ENCODE measurements around the gene NR0B2.

The NR0B2 gene

DNA sequence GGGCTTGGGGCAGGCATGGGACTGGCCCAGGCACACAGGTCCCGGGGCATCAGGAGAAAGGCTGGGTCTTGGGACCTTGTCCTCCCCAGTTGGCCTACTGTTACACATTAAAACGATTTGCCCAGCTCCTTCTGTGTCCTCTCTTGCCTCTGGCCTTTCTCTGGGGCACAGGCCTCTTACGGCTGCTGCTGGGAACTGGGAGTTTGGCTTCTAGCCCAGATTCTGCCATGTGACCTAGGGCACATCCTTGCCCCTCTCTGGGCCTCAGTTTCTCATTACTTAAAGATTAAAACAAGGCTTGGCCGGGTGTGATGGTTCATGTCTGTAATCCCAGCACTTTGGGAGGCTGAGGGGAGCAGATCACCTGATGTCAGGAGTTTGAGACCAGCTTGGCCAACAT, 32.5 kb upstream of the NR0B2 start:
- Mint-ChIP-seq H3K27me3 (no peaks in the 10 kb centered on the region), H3K27ac (peak overlapping the region; percentile 26), H3K36me3 (ENCODE audit: low read depth) (peaks cover 40% of the 10 kb centered on the region), H3K4me3 (no peak overlapping the region), H3K4me1 (ENCODE audit: low read depth) (no peaks in the 10 kb centered on the region), H3K9me3 (no peaks in the 10 kb centered on the region)

DNA sequence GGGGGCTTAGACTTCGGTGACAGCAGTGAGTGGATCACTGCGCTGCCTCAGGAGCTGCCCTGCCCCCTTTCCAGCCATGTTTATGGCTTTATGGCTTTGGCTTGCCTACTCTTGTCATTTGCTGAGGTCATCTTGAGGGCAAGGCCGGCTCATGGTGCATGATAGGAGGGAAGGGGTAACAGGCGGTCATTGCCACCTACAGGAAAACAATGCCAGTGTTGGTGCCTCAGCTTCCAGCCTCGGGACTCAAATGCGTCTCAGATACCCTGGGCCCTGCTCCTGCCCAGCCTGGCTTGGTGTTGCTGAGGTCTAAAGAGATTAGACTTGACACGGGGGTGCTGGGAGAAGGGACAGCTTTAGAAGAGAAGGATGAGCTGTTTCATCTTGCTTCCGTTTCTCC, 32.0 kb upstream of the NR0B2 start:
- H3K4me3 Mint-ChIP-seq = no peak overlapping the region
- no peaks in the 10 kb centered on the region for H3K4me1 Mint-ChIP-seq (ENCODE audit: low read depth)
- H3K27ac Mint-ChIP-seq = no peak overlapping the region
- H3K36me3 Mint-ChIP-seq (ENCODE audit: low read depth) = peaks cover 42% of the 10 kb centered on the region
- H3K9me3 Mint-ChIP-seq = no peaks in the 10 kb centered on the region
- no peaks in the 10 kb centered on the region for H3K27me3 Mint-ChIP-seq

DNA sequence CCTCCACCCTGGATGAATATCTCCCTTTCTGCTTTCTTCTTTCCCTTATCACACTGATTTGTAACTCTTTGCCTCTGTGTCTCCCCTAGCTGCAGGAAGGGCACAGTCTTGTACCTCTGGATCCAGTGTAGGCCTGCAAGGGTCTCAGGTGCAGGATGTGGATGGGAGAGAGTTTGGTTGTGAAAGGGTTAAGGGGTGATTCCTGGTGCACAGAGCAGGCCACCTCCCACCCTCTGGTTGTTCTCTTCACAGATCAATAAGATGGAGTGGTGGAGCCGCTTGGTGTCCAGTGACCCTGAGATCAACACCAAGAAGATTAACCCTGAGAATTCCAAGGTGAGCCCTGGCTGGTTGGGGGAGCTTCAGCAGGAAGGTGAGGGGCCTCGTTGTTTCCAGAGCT, 31.4 kb upstream of the NR0B2 start:
- no peak overlapping the region for H3K27ac Mint-ChIP-seq

DNA sequence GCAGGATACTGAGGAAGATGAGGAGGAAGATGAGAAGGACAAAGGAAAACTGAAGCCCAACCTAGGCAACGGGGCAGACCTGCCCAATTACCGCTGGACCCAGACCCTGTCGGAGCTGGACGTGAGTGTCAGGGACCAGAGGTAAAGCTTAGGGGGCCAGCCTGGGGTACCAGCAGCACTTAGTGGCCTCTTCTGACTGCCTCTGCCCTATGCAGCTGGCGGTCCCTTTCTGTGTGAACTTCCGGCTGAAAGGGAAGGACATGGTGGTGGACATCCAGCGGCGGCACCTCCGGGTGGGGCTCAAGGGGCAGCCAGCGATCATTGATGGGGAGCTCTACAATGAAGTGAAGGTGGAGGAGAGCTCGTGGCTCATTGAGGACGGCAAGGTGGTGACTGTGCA, 28.9 kb upstream of the NR0B2 start:
- peaks cover 56% of the 10 kb centered on the region for H3K36me3 Mint-ChIP-seq (ENCODE audit: low read depth)
- peak overlapping the region; percentile 33 for H3K27ac Mint-ChIP-seq
- H3K4me3 Mint-ChIP-seq = no peak overlapping the region
- no peaks in the 10 kb centered on the region for H3K9me3 Mint-ChIP-seq
- no peaks in the 10 kb centered on the region for H3K27me3 Mint-ChIP-seq
- H3K4me1 Mint-ChIP-seq (ENCODE audit: low read depth) = no peaks in the 10 kb centered on the region

More for the DNA sequence above, 31.4 kb upstream of the NR0B2 start:
- Mint-ChIP-seq H3K27me3 (no peaks in the 10 kb centered on the region), H3K9me3 (no peaks in the 10 kb centered on the region), H3K4me3 (no peak overlapping the region), H3K4me1 (ENCODE audit: low read depth) (no peaks in the 10 kb centered on the region), H3K36me3 (ENCODE audit: low read depth) (peaks cover 42% of the 10 kb centered on the region)

DNA sequence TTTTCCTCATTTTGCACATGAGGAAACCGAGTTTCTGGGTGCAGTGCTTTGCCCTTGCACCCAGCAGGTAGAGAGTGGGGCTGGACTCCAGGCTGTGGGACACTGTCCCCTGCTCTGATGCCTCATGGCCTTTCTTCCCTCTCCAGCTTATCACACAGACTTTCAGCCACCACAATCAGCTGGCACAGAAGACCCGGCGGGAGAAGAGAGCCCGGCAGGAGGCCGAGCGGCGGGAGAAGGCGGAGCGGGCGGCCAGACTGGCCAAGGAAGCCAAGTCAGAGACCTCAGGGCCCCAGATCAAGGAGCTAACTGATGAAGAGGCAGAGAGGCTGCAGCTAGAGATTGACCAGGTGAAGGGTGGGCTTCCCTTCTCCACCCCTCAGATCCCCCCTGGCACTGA, 27.5 kb upstream of the NR0B2 start:
- no peaks in the 10 kb centered on the region for H3K9me3 Mint-ChIP-seq

DNA sequence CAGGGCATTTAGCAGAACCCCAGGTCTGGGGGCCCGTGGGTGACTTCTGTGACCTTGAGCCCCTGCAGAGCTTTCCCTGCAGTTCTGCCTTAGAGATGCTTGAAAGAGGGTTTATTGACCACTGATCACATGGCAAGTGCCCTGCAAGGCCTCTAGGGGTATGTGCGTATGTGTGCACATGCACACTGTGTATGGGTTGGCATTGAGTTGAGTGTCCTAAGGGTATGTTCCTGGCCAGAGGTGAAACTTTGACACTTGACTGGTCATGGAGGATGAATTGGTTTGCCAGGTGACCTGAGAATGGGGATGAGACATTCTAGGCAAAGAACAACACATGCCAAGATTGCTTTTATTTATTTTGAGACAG, 24.9 kb upstream of the NR0B2 start:
- no peak overlapping the region for H3K4me3 Mint-ChIP-seq
- H3K36me3 Mint-ChIP-seq (ENCODE audit: low read depth) = peaks cover 57% of the 10 kb centered on the region
- no peak overlapping the region for H3K27ac Mint-ChIP-seq
- H3K9me3 Mint-ChIP-seq = no peaks in the 10 kb centered on the region
- H3K27me3 Mint-ChIP-seq = no peaks in the 10 kb centered on the region
- H3K4me1 Mint-ChIP-seq (ENCODE audit: low read depth) = no peaks in the 10 kb centered on the region

More for the DNA sequence above, 27.5 kb upstream of the NR0B2 start:
- Mint-ChIP-seq H3K4me1 (ENCODE audit: low read depth) (no peaks in the 10 kb centered on the region), H3K27me3 (no peaks in the 10 kb centered on the region), H3K4me3 (no peak overlapping the region), H3K36me3 (ENCODE audit: low read depth) (peaks cover 58% of the 10 kb centered on the region), H3K27ac (no peak overlapping the region)

DNA sequence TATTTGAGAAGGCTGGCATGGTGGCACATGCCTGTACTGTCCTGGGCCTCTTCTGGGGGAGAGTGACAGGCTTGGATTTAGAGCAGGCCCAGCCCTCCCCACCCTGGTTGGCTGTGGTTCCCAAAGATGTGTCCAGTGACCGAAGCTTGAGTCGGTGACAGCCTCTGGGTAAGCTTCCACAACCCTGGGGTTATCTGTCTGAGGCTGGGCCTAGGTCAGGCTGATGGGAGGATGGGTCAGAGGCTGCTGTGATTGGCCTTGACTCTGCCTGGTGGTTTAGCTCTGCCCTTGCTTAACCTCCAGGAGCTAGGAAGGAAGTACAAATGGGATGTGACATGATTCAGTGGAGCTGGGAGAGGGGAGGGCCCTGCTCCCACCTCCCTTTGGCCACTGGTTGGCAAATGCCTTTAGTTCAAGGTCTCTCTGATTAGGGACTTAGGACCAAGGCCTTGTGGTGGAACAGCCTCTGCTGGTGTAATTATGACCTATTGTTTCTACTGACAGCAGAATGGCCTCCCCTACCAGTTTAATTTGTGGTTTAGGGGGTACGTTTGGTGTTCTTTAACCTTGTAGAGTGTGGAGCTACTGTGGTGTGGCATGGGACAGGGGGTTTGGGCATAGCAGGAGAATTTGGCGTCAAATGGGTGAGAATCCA, 24.4 kb upstream of the NR0B2 start:
- Mint-ChIP-seq H3K27ac (no peak overlapping the region), H3K4me1 (ENCODE audit: low read depth) (no peaks in the 10 kb centered on the region), H3K36me3 (ENCODE audit: low read depth) (peaks cover 57% of the 10 kb centered on the region), H3K4me3 (no peak overlapping the region), H3K9me3 (no peaks in the 10 kb centered on the region), H3K27me3 (no peaks in the 10 kb centered on the region)

DNA sequence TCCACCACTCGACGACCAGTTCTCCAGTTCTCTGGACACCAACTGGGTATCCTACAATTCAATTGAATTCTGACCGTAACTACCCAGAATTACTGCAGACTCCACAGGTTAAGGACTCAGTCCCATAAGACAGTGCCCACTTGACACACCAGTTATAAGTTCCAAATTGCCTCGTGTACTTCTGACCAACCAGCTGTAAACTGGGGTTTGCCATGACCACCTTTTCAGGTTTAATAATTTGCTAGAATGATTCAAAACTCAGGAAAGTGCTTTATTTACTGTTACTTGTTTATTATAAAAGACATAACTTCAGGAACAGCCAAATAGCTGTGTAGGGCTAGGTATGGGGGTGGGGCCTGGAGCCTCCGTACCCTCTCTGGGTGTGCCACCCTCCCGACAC, 23.0 kb upstream of the NR0B2 start:
- no peaks in the 10 kb centered on the region for H3K9me3 Mint-ChIP-seq
- no peaks in the 10 kb centered on the region for H3K4me1 Mint-ChIP-seq (ENCODE audit: low read depth)
- no peak overlapping the region for H3K4me3 Mint-ChIP-seq
- no peak overlapping the region for H3K27ac Mint-ChIP-seq
- peaks cover 55% of the 10 kb centered on the region for H3K36me3 Mint-ChIP-seq (ENCODE audit: low read depth)
- H3K27me3 Mint-ChIP-seq = no peaks in the 10 kb centered on the region

DNA sequence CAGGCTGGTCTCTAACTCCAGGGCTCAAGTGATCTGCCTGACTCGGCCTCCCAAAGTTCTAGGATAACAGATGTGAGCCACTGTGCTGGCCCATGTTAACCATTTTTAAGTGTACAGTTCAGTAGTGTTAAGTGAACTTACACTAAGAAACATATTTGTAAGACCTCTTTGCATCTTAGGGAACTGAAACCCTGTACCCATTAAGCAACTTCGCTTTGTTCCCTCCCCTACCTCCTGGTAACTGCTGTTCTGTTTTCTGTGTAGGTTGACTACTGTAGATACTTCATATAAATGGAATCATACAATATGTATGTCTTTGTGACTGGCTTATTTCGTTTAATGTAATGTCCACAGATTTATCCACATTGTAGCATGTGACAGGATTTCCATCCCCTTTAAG, 18.8 kb upstream of the NR0B2 start:
- no peaks in the 10 kb centered on the region for H3K9me3 Mint-ChIP-seq
- H3K36me3 Mint-ChIP-seq (ENCODE audit: low read depth) = peaks cover 60% of the 10 kb centered on the region
- H3K27me3 Mint-ChIP-seq = no peaks in the 10 kb centered on the region
- H3K4me1 Mint-ChIP-seq (ENCODE audit: low read depth) = peaks cover 5% of the 10 kb centered on the region
- H3K4me3 Mint-ChIP-seq = no peak overlapping the region
- H3K27ac Mint-ChIP-seq = peak overlapping the region; percentile 47

DNA sequence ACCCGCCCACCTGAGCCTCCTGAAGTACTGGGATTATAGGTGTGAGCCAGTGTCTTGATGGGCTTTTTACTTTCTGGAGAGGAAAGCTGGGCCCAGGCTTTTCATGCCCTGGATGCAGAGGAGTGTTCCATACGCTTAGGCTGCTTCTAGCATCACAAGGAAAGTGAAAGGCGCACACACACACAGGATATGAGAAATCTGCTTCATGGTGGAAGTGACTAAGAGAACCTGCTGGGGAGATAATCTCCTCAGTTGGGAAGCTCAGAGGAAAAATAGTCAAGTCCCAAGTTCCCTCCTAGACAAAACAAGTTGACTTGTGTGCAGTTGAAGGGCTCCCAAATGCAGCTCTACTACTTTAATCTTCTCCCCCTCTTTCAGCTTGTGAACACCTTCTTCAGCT, 9.9 kb upstream of the NR0B2 start:
- peak overlapping the region; percentile 96 for H3K4me3 Mint-ChIP-seq
- H3K4me1 Mint-ChIP-seq (ENCODE audit: low read depth) = peaks cover 50% of the 10 kb centered on the region
- peaks cover 48% of the 10 kb centered on the region for H3K36me3 Mint-ChIP-seq (ENCODE audit: low read depth)
- no peaks in the 10 kb centered on the region for H3K9me3 Mint-ChIP-seq
- no peaks in the 10 kb centered on the region for H3K27me3 Mint-ChIP-seq
- peak overlapping the region; percentile 99 for H3K27ac Mint-ChIP-seq

DNA sequence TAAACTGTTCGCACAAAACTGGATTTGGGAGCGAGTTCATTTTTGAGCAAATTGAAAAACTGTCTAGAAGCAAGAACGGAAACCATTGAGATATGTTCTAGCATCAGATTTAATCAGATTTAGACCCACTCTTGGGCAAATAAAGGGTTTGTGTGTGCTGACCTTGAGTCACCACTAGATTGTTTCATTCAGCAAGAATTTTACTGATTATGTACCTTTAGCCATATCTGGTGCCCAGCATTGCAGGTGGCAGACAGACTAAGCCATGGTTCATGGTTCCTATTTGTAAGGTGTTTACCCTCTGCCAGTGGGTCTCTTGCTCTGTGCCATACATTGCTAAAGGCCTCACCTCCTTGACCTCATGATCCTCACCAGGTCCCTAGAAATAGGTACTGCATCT, 9.1 kb upstream of the NR0B2 start:
- Mint-ChIP-seq H3K36me3 (ENCODE audit: low read depth) (peaks cover 40% of the 10 kb centered on the region), H3K27ac (peak overlapping the region; percentile 99), H3K27me3 (no peaks in the 10 kb centered on the region), H3K4me3 (peak overlapping the region; percentile 96), H3K4me1 (ENCODE audit: low read depth) (peaks cover 45% of the 10 kb centered on the region), H3K9me3 (no peaks in the 10 kb centered on the region)

DNA sequence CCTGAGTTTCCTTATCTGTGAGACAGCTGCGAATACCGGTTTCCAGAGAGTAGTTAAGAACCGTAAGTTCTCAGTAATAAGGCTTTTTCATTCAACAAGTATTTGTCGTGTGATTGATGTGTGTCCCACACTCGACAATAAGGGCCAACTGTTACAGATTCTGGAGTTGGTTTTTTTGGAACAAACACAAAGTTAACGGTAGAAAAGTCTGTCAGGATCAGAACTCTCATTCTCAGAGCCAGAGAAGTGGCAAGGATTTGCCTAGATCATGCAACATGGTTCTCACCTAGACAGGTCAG, 8.6 kb upstream of the NR0B2 start:
- Mint-ChIP-seq H3K4me1 (ENCODE audit: low read depth) (peaks cover 45% of the 10 kb centered on the region), H3K4me3 (peak overlapping the region; percentile 96)

DNA sequence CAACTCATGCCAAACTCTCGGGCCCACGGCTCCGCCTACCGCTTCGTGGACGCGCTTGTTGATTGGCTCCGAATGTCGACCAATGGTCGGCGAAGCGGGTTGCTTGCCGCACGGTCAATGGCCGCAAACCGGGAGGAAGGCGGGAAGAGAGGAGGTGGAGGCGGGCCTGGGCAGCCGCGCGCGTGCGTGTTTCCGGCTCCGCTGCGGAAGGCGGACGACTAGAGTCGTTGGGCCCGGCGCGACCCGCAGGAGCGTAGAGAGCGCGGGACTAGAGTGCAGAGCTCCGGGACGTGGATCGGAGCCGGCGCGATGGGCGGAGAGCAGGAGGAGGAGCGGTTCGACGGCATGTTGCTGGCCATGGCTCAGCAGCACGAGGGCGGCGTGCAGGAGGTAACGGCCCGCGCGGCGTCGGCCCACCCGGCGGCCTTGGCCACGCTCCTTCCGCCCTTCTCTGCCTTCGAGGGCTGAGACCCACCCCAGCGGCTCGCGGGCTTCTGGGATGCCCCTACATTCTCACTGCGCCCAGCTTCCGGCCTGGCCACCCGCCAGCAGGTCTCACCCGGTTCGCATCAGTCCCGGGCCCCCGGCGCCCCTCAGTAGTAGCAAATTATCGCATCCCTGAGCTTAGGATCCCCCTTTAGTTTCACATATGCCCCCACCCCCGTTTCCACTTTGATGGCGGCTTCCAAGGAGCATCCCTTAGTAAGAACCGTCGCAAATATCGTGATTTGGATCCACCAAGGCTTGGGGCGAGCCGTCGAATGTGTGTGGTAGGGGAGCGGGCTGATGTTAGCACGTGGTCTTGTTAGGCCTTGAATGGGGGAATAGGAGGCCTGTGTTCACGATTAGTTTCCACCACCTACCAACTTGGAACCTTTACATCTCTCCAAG, 8.0 kb upstream of the NR0B2 start, which contains the start of gene NUDC:
Gene NUDC, plus strand, starts transcription at position 204 of the 891 bp plus-strand sequence. Its CDS starts 106 bp downstream, at position 310.
- H3K27ac Mint-ChIP-seq = peak within 1 kb of the TSS; percentile 99

More for the DNA sequence above, 8.6 kb upstream of the NR0B2 start:
- Mint-ChIP-seq H3K27me3 (no peaks in the 10 kb centered on the region), H3K9me3 (no peaks in the 10 kb centered on the region), H3K36me3 (ENCODE audit: low read depth) (peaks cover 36% of the 10 kb centered on the region), H3K27ac (peak overlapping the region; percentile 99)

DNA sequence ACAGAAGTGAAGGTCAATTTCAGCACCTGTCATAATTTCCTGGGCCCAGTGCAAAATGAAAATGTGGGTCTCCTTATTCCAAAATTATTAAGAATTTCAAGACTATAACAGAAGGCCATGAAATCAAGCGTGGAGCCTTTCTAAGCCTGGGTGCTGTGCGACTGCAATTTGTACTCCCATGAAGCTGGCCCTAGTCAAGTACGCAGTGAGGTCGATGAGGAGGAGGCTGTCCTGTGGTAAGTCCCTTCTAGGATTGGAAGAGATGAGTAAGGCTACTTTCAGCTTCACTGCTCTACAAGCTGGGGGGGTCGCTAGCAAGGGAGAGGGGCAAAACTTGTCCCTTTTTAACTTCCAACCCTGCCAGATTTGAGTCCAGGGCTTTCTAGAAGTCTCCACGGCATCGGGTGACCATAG, 7.4 kb upstream of the NR0B2 start:
- peaks cover 25% of the 10 kb centered on the region for H3K36me3 Mint-ChIP-seq (ENCODE audit: low read depth)
- H3K9me3 Mint-ChIP-seq = no peaks in the 10 kb centered on the region
- H3K4me3 Mint-ChIP-seq = peak overlapping the region; percentile 96
- peak overlapping the region; percentile 99 for H3K27ac Mint-ChIP-seq
- H3K27me3 Mint-ChIP-seq = no peaks in the 10 kb centered on the region
- H3K4me1 Mint-ChIP-seq (ENCODE audit: low read depth) = peaks cover 39% of the 10 kb centered on the region

More for the DNA sequence above, 8.0 kb upstream of the NR0B2 start, which contains the start of gene NUDC:
- Mint-ChIP-seq H3K36me3 (ENCODE audit: low read depth) (peaks cover 31% of the 10 kb centered on the region), H3K9me3 (no peaks in the 10 kb centered on the region), H3K4me1 (ENCODE audit: low read depth) (peaks cover 42% of the 10 kb centered on the region), H3K27me3 (no peaks in the 10 kb centered on the region), H3K4me3 (peak within 1 kb of the TSS; percentile 96)

DNA sequence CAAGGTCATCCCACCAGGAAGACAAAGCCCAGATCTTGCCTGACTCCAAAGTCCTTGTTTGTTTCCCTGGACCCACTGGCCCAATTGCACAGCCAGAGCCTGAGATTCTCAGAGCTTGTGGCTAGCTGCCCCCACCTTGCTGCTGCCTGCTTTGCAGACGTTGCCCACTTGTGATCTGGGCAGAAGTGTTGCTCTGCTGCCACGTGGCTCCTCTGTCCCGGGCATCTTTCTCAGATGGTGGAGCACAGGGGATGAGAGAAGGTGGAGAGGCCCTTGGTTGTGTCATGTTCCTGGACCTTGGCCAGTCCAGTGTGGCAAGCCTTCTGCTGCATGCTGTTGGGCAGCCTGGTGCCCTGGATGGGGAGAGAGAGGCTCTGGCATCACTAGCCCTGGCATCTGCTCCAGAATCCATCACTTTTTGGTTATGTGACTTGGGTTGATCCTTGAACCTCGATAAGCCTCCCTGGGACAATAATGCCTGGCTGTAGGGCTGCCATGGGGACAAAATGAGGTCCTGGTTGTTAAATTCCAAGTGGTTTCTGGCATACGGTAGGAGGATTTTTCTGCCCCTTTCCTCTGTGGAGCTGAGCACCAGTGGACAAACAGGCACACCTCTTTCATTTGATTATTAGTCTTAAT, 1.5 kb upstream of the NR0B2 start:
- H3K9me3 Mint-ChIP-seq = no peaks in the 10 kb centered on the region
- peaks cover 5% of the 10 kb centered on the region for H3K4me1 Mint-ChIP-seq (ENCODE audit: low read depth)
- no peak overlapping the region for H3K27ac Mint-ChIP-seq
- no peaks in the 10 kb centered on the region for H3K36me3 Mint-ChIP-seq (ENCODE audit: low read depth)
- no peak overlapping the region for H3K4me3 Mint-ChIP-seq
- no peaks in the 10 kb centered on the region for H3K27me3 Mint-ChIP-seq

Data from stimulated activated naive CD8-positive, alpha-beta T cell treated with anti-CD3 and anti-CD28 coated beads, Interleukin-15, Interleukin-2, amounts not matched to agents 100 ng/mL and 50 ng/mL, for 24 hours (primary cell).